A549 (cell line): ENCODE measurements around the gene KSR2. TPM values are rescaled to one million over a fixed set of nuclear protein-coding genes. Genes with fewer than 3 reads are reported as not detected.

Experiments used
- ATAC-seq, 2 experiments: fragments of 200-7000 bp in 1 of 2; fragments of >200 bp in 1 of 2; cut with Nextera tagmentation in 1 of 2; cut with Tn5 transposase in 1 of 2; 3 replicates each; pipeline versions ENCODE4 v1.8.0 to v1.9.1; 2018 to 2020; ENCODE audit warnings: mild to moderate bottlenecking in 1 of 2, moderate library complexity in 1 of 2
- CTCF ChIA-PET: fragments of 300-600 bp; sonication (Branson Sonifier 250); formaldehyde crosslinking; extraction: SDS; loops from one replicate; lab custom pipeline; 2021; ENCODE audit warnings: antibody characterized with exemption, inconsistent platforms; lab: Yijun Ruan, JAX
- POLR2A ChIA-PET: fragments of 350-600 bp; formaldehyde crosslinking; extraction: SDS; loops from one replicate; lab custom pipeline; 2021; ENCODE audit warnings: antibody characterized with exemption, inconsistent platforms; lab: Yijun Ruan, JAX
- DNase-seq, 2 experiments: peaks; one replicate each; pipeline versions ENCODE4 v3.0.0 to v3.0.0-alpha.2; 2011 to 2016; ENCODE audit warnings: low read depth in 1 of 2, low spot score in 1 of 2
- FAIRE-seq: peaks from 2 replicates; lab custom pipeline; 2011; peaks lifted over from hg19 to GRCh38; lab: Jason Lieb, UNC
- H3K27ac ChIP-seq, 2 experiments: fragments of >200 bp; sonication (Bioruptor Twin); formaldehyde crosslinking; 3 replicates each; pipeline ENCODE4 v1.5.1; 2016 to 2017
- H3K4me1 ChIP-seq: fragments of >200 bp; sonication (Bioruptor Twin); formaldehyde crosslinking; 3 replicates; pipeline ENCODE4 v1.6.1; 2016
- H3K4me2 ChIP-seq: fragments of >200 bp; sonication (Bioruptor Twin); formaldehyde crosslinking; 3 replicates; pipeline ENCODE4 v1.6.1; 2016
- H3K4me3 ChIP-seq: fragments of >200 bp; sonication (Bioruptor Twin); formaldehyde crosslinking; 3 replicates; pipeline ENCODE4 v1.5.1; 2016
- H3K9me3 ChIP-seq: fragments of >200 bp; sonication (Bioruptor Twin); formaldehyde crosslinking; 3 replicates; pipeline ENCODE4 v1.6.1; 2016
- ATOH8 ChIP-seq: fragments of 250-450 bp; sonication (Bioruptor Pico); IDR thresholded peaks from 2 replicates; pipeline ENCODE4 v1.5.0; 2020; ENCODE audit warnings: low read depth, mild to moderate bottlenecking, moderate library complexity
- CBX2 ChIP-seq: fragments of 200-600 bp; sonication (generic); IDR thresholded peaks from 2 replicates; pipeline ENCODE4 v1.6.1; 2016; ENCODE audit warnings: low read depth, mild to moderate bottlenecking, borderline replicate concordance
- CBX8 ChIP-seq: fragments of 200-600 bp; sonication (generic); IDR thresholded peaks from 2 replicates; pipeline ENCODE4 v1.6.1; 2016
- CHD4 ChIP-seq: fragments of 200-600 bp; sonication (generic); IDR thresholded peaks from 2 replicates; pipeline ENCODE4 v1.6.1; 2016; ENCODE audit warnings: antibody characterized with exemption, mild to moderate bottlenecking, borderline replicate concordance
- EP300 ChIP-seq, 2 experiments: fragments of >200 bp; sonication (Bioruptor Twin); formaldehyde crosslinking; IDR thresholded peaks; 2 replicates in 1 of 2; 3 replicates in 1 of 2; pipeline ENCODE4 v1.6.1; 2016 to 2017
- FOSL2 ChIP-seq, 2 experiments: fragments of 450-650 bp in 1 of 2; fragments of >200 bp in 1 of 2; sonication (Bioruptor Twin) in 1 of 2; formaldehyde crosslinking; IDR thresholded peaks; 2 replicates each; pipeline versions ENCODE4 v1.5.0 to v1.6.1; 2016 to 2020; ENCODE audit warnings: mild to moderate bottlenecking in 1 of 2, moderate library complexity in 1 of 2
- JUN ChIP-seq, 2 experiments: fragments of >200 bp; sonication (Bioruptor Twin); formaldehyde crosslinking; IDR thresholded peaks; 2 replicates in 1 of 2; 3 replicates in 1 of 2; pipeline ENCODE4 v1.6.1; 2016 to 2017
- MAX ChIP-seq: IDR thresholded peaks from 2 replicates; pipeline ENCODE4 v1.6.1; 2012
- PBX3 ChIP-seq: IDR thresholded peaks from 2 replicates; pipeline ENCODE4 v1.6.1; 2012
- PHF8 ChIP-seq: fragments of 200-600 bp; sonication (generic); IDR thresholded peaks from 2 replicates; pipeline ENCODE4 v1.6.1; 2016; ENCODE audit warnings: low read depth, mild to moderate bottlenecking, antibody characterized with exemption, moderate library complexity, borderline replicate concordance
- RAD21 ChIP-seq, 2 experiments: fragments of >200 bp in 1 of 2; sonication (Bioruptor Twin) in 1 of 2; formaldehyde crosslinking in 1 of 2; IDR thresholded peaks in 1 of 2; conservative IDR thresholded peaks in 1 of 2; 2 replicates in 1 of 2; 3 replicates in 1 of 2; pipeline ENCODE4 v1.6.1; 2012 to 2018; ENCODE audit warnings: inconsistent platforms in 1 of 2
- RARB ChIP-seq: fragments of 250-450 bp; sonication (Bioruptor Pico); IDR thresholded peaks from 2 replicates; pipeline ENCODE4 v1.8.0; 2021; ENCODE audit warnings: mild to moderate bottlenecking, moderate library complexity
- RFX5 ChIP-seq: fragments of 450-650 bp; IDR thresholded peaks from 2 replicates; pipeline ENCODE4 v1.7.1; 2014; ENCODE audit warnings: antibody characterized with exemption, mild to moderate bottlenecking, moderate library complexity
- SMC3 ChIP-seq: fragments of >200 bp; sonication (Bioruptor Twin); formaldehyde crosslinking; IDR thresholded peaks from 3 replicates; pipeline ENCODE4 v1.6.1; 2018; ENCODE audit warnings: inconsistent platforms
- SREBF2 ChIP-seq: fragments of 450-650 bp; IDR thresholded peaks from 2 replicates; pipeline ENCODE4 v1.6.1; 2014; ENCODE audit warnings: mild to moderate bottlenecking, moderate library complexity
- USF2 ChIP-seq: fragments of 450-650 bp; IDR thresholded peaks from 2 replicates; pipeline ENCODE4 v1.6.1; 2014; ENCODE audit warnings: antibody characterized with exemption
- ZFP36 ChIP-seq: fragments of 450-650 bp; IDR thresholded peaks from 2 replicates; pipeline ENCODE4 v1.6.1; 2014; ENCODE audit warnings: borderline replicate concordance; ENCODE audit not compliant: partially characterized antibody
- ZSCAN20 ChIP-seq: fragments of 250-450 bp; sonication (Bioruptor Pico); IDR thresholded peaks from 2 replicates; pipeline ENCODE4 v1.8.0; 2022; ENCODE audit warnings: mild to moderate bottlenecking, moderate library complexity
- WGBS: methylation state at CpG from one replicate; pipeline ENCODE4 v1.1.6; 2017; ENCODE audit errors: missing lambda C conversion rate; 5-methylcytosine and 5-hydroxymethylcytosine counted together
- polyA plus RNA-seq, 4 experiments: library from polyadenylated mRNA; depleted of rRNA in 3 of 4; stranded (reverse); fragments of >200 nt; fragmentation: RNase III in 1 of 4; extraction: RNeasy Plus Mini Kit Qiagen cat#74134 plus additional on column Dnase treatment in 1 of 4; gene quantifications; 2 replicates in 3 of 4; 3 replicates in 1 of 4; pipeline ENCODE4 v1.2.3, GENCODE V29; 2011 to 2017

Gene KSR2
- polyA plus RNA-seq, 2 of the 4 experiments (the other 2 are of a cell fraction), result 0.37 to 1.2 TPM

- DNase-seq (no peak), ATAC-seq (no peak), FAIRE-seq (no peak)
- Histone ChIP-seq H3K4me3 (no peak overlapping the region), H3K4me1 (0 out of 3 replicates have a peak, but pooled peaks cover 11% of the 10 kb centered on the region), H3K27ac (no peak overlapping the region), H3K9me3 (no peaks in the 10 kb centered on the region), H3K4me2 (no peak overlapping the region)
- 85% methylated on average over 3 of the region's 3 CpGs for WGBS
- TF ChIP-seq CBX8, result no peak
- TF ChIP-seq RAD21 (conservative IDR thresholded peaks at IDR 0.05 in 1 of 2, IDR thresholded peaks at IDR 0.05 in 1 of 2), result no peak
- ChIA-PET CTCF (interaction anchor here (0.7 to 5.0 kb wide), 4 partner anchors 11 to 210 kb away, joined by 3 to 40 read pairs (median 11); no protein-coding TSS in a partner anchor), POLR2A (no interaction called here)
These were observed 391.6 kb downstream of the KSR2 start for GRCh38 chr12:117577122-117577657.

GRCh38 chr12:117576053-117576452 is 392.7 kb downstream of the KSR2 start:
- Histone ChIP-seq H3K4me3 (no peak overlapping the region), H3K27ac (no peak overlapping the region), H3K9me3 (no peaks in the 10 kb centered on the region), H3K4me1 (0 out of 3 replicates have a peak, but pooled peaks cover 10% of the 10 kb centered on the region), H3K4me2 (no peak overlapping the region)
- FAIRE-seq (no peak), DNase-seq (no peak)
- 63% methylated on average over 3 of the region's 3 CpGs for WGBS
- CTCF ChIA-PET, result interaction anchor here (1.1 to 5.0 kb wide), 5 partner anchors 9 to 209 kb away, joined by 3 to 40 read pairs (median 4); no protein-coding TSS in a partner anchor
- POLR2A ChIA-PET, result no interaction called here
- TF ChIP-seq EP300 (IDR thresholded peaks at IDR 0.05) (no peak), FOSL2 (IDR thresholded peaks at IDR 0.05) (no peak), FOSL2 (CRISPR knock-in tag; IDR thresholded peaks at IDR 0.05) (no peak), CHD4 (no peak)
- TF ChIP-seq, all 56 proteins: peak for 0
- ATAC-seq, result no peak

GRCh38 chr12:117574655-117575054 is 394.1 kb downstream of the KSR2 start:
- FAIRE-seq, result no peak
- WGBS, result 85% methylated on average over 2 of the region's 2 CpGs
- CTCF ChIA-PET, result interaction anchor here (3.7 to 5.0 kb wide), 2 partner anchors 14 to 207 kb away, joined by 18 to 40 read pairs; no protein-coding TSS in a partner anchor

More at GRCh38 chr12:117574655-117575054, 394.1 kb downstream of the KSR2 start:
- H3K4me2 ChIP-seq, result no peak overlapping the region
- TF ChIP-seq SREBF2 (no peak), ZFP36 (no peak), CBX2 (no peak), ZSCAN20 (CRISPR knock-in tag) (no peak), RFX5 (no peak), ATOH8 (CRISPR knock-in tag) (no peak), PBX3 (no peak), RARB (CRISPR knock-in tag) (no peak), USF2 (no peak), JUN (IDR thresholded peaks at IDR 0.05) (no peak), MAX (no peak), EP300 (IDR thresholded peaks at IDR 0.05) (no peak), PHF8 (no peak), SMC3 (no peak)
- H3K4me3 ChIP-seq, result no peak overlapping the region
- POLR2A ChIA-PET, result no interaction called here
- no peaks in the 10 kb centered on the region for H3K4me1 ChIP-seq
- DNase-seq (no peak), ATAC-seq (no peak)
- H3K27ac ChIP-seq, result no peak overlapping the region
- no peaks in the 10 kb centered on the region for H3K9me3 ChIP-seq
